K562 (cell line): ENCODE data around the gene FN3KRP. TPM values are rescaled to one million over a fixed set of nuclear protein-coding genes. Genes with fewer than 3 reads are reported as not detected.

Experiments used
- BCL6 ChIP-seq: fragments of 250-450 bp; sonication (Bioruptor Pico); IDR thresholded peaks from 2 replicates; pipeline ENCODE4 v1.4.0; 2020
- CCAR2 ChIP-seq: fragments of 200-400 bp; formaldehyde crosslinking; IDR thresholded peaks from 2 replicates; pipeline ENCODE4 v1.6.1; 2017; ENCODE audit warnings: mild to moderate bottlenecking, low read depth, low read length
- DDX20 ChIP-seq: fragments of 450-650 bp; IDR thresholded peaks from 2 replicates; pipeline ENCODE4 v1.6.1; 2016; ENCODE audit warnings: missing genetic modification characterization, low read depth, mild to moderate bottlenecking, missing compliant biosample characterization, moderate library complexity
- HNRNPK ChIP-seq: fragments of 200-400 bp; formaldehyde crosslinking; IDR thresholded peaks from one replicate; pipeline ENCODE4 v1.6.1; 2018; ENCODE audit warnings: mild to moderate bottlenecking, low read depth, low read length; ENCODE audit not compliant: poor library complexity, severe bottlenecking
- KLF16 ChIP-seq: IDR thresholded peaks from 2 replicates; pipeline ENCODE4 v1.6.1; 2016; ENCODE audit warnings: antibody characterized with exemption
- POLR2G ChIP-seq: fragments of 200-400 bp; formaldehyde crosslinking; IDR thresholded peaks from 2 replicates; pipeline ENCODE4 v1.6.1; 2017; ENCODE audit warnings: low read depth, mild to moderate bottlenecking, antibody characterized with exemption, low read length, moderate library complexity
- SAFB ChIP-seq: fragments of 200-400 bp; formaldehyde crosslinking; IDR thresholded peaks from 2 replicates; pipeline ENCODE4 v1.6.1; 2017; ENCODE audit warnings: low read depth, low read length, borderline replicate concordance
- SIN3A ChIP-seq, 2 experiments: fragments of 150-350 bp in 1 of 2; IDR thresholded peaks; 2 replicates each; pipeline ENCODE4 v1.6.1; 2011 to 2016; ENCODE audit warnings: borderline replicate concordance in 2 of 2, low read depth in 2 of 2, low read length in 2 of 2, mild to moderate bottlenecking in 2 of 2, moderate library complexity in 2 of 2; ENCODE audit not compliant: control insufficient read depth in 1 of 2
- TAL1 ChIP-seq: fragments of 450-650 bp; IDR thresholded peaks from 2 replicates; pipeline ENCODE4 v1.6.1; 2016; ENCODE audit warnings: mild to moderate bottlenecking
- TEAD1 ChIP-seq, 2 experiments: fragments of 450-650 bp in 1 of 2; sonication (generic) in 1 of 2; formaldehyde crosslinking; IDR thresholded peaks; 2 replicates each; pipeline versions ENCODE4 v1.4.0 to v1.8.0; 2020 to 2022; ENCODE audit warnings: mild to moderate bottlenecking in 2 of 2, missing genetic modification reagents in 1 of 2
- ZBTB7A ChIP-seq: IDR thresholded peaks from 2 replicates; pipeline ENCODE4 v1.6.1; 2011; ENCODE audit warnings: low read depth, mild to moderate bottlenecking, low read length, moderate library complexity, borderline replicate concordance; ENCODE audit not compliant: control insufficient read depth
- ZNF212 ChIP-seq: fragments of 450-650 bp; formaldehyde crosslinking; IDR thresholded peaks from 2 replicates; pipeline ENCODE4 v1.4.0; 2020; ENCODE audit warnings: mild to moderate bottlenecking
- polyA plus RNA-seq, 8 experiments: library from polyadenylated mRNA; depleted of rRNA in 4 of 8; stranded (reverse) in 5 of 8; unstranded in 3 of 8; fragments of >200 nt; fragmentation: Nextera tagmentation in 2 of 8; fragmentation: Illumina TruSeq in 1 of 8; extraction: Ambion mirVana in 2 of 8; extraction: Trizol in 1 of 8; gene quantifications; 2 replicates each; pipeline versions ENCODE4 v1.2.1 to v1.2.3, GENCODE V29; 2011 to 2014; ENCODE audit warnings: inconsistent platforms in 1 of 8, missing spikeins in 1 of 8
- total RNA-seq, 7 experiments: library from RNA; depleted of rRNA in 6 of 7; stranded (reverse); fragments of >200 nt in 6 of 7; fragmentation: Illumina TruSeq in 2 of 7; extraction: Trizol in 2 of 7; gene quantifications; 2 replicates each; pipeline versions ENCODE4 v1.2.1 to v1.2.3, GENCODE V29; 2011 to 2021; ENCODE audit warnings: low replicate concordance in 1 of 7
- TF ChIP-seq, protein P1 (sequence below): sonication (generic); IDR thresholded peaks from 2 replicates; pipeline ENCODE4 v1.6.1; 2016
- TF ChIP-seq, protein P2 (sequence below): sonication (generic); formaldehyde crosslinking; IDR thresholded peaks from 2 replicates; pipeline ENCODE4 v1.9.0; 2022; ENCODE audit warnings: mild to moderate bottlenecking, missing genetic modification reagents
- TF ChIP-seq, protein P3 (sequence below): fragments of 450-650 bp; IDR thresholded peaks from 2 replicates; pipeline ENCODE4 v1.6.1; 2017; ENCODE audit warnings: antibody characterized with exemption, mild to moderate bottlenecking
- TF ChIP-seq, protein P4 (sequence below), 2 experiments: IDR thresholded peaks; 2 replicates each; pipeline ENCODE4 v1.6.1; 2011; ENCODE audit warnings: borderline replicate concordance in 1 of 2, control low read depth in 1 of 2, low read depth in 1 of 2, low read length in 1 of 2, mild to moderate bottlenecking in 1 of 2, mixed read lengths in 1 of 2, moderate library complexity in 1 of 2; ENCODE audit not compliant: insufficient read depth in 1 of 2, insufficient read length in 1 of 2, poor library complexity in 1 of 2, severe bottlenecking in 1 of 2; ENCODE audit errors: extremely low read depth in 1 of 2
- TF ChIP-seq, protein P5 (sequence below): fragments of 200-800 bp; sonication (Bioruptor generic); IDR thresholded peaks from 2 replicates; pipeline ENCODE4 v1.6.1; 2017; ENCODE audit warnings: missing genetic modification characterization, missing compliant biosample characterization

FN3KRP gene
- total and polyA plus RNA-seq, 9 of the 15 experiments (the other 6 are each of a cell fraction or from before 2014, with no cell fraction given) = 2.0 to 32.1 (median 24.9) TPM

DNA sequence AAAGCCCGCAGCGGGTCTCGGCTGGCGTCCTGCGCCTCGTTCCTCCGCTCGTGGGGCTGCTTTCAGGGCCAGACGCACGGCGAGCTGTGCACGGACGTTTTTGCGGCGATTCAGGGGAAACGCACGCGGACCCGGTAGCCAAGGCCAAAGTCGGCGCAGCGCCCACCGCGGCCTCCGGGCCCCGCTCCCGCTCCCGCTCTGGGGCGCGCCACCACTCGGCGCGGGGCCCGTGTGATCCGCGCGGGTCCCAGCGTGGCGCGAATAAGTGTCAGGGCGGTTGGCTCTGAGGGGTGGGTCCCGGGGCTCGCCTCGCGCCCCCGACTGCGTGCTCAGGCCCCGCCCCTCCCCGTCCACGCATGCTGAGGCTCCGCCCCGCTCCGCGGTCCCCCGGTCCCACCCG, 34.7 kb downstream of the FN3KRP start (continued):
- TF ChIP-seq, protein P1, sequence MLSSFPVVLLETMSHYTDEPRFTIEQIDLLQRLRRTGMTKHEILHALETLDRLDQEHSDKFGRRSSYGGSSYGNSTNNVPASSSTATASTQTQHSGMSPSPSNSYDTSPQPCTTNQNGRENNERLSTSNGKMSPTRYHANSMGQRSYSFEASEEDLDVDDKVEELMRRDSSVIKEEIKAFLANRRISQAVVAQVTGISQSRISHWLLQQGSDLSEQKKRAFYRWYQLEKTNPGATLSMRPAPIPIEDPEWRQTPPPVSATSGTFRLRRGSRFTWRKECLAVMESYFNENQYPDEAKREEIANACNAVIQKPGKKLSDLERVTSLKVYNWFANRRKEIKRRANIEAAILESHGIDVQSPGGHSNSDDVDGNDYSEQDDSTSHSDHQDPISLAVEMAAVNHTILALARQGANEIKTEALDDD = no peak
- TF ChIP-seq ZBTB7A (peak; percentile 73; the same call in 1 of the 2 replicates), ZNF212 (no peak), KLF16 (no peak), TAL1 (no peak), HNRNPK (no peak), POLR2G (no peak), CCAR2 (no peak), BCL6 (no peak), TEAD1 (CRISPR knock-in tag; IDR thresholded peaks at IDR 0.05) (peak in 1 of 2 experiments; percentile 34; a peak in 1 of 4 replicates), SIN3A (IDR thresholded peaks at IDR 0.05; ENCODE audit: borderline replicate concordance in 2 of 2, control insufficient read depth in 1 of 2, low read depth in 2 of 2, low read length in 2 of 2) (0 out of 4 replicates have a peak, but pooled peaks of 1 of the 2 experiments have one; percentile 16), SAFB (peak; percentile 73), DDX20 (no peak)
- TF ChIP-seq, protein P2, sequence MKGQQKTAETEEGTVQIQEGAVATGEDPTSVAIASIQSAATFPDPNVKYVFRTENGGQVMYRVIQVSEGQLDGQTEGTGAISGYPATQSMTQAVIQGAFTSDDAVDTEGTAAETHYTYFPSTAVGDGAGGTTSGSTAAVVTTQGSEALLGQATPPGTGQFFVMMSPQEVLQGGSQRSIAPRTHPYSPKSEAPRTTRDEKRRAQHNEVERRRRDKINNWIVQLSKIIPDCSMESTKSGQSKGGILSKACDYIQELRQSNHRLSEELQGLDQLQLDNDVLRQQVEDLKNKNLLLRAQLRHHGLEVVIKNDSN (CRISPR knock-in tag) = no peak
- TF ChIP-seq, protein P3, sequence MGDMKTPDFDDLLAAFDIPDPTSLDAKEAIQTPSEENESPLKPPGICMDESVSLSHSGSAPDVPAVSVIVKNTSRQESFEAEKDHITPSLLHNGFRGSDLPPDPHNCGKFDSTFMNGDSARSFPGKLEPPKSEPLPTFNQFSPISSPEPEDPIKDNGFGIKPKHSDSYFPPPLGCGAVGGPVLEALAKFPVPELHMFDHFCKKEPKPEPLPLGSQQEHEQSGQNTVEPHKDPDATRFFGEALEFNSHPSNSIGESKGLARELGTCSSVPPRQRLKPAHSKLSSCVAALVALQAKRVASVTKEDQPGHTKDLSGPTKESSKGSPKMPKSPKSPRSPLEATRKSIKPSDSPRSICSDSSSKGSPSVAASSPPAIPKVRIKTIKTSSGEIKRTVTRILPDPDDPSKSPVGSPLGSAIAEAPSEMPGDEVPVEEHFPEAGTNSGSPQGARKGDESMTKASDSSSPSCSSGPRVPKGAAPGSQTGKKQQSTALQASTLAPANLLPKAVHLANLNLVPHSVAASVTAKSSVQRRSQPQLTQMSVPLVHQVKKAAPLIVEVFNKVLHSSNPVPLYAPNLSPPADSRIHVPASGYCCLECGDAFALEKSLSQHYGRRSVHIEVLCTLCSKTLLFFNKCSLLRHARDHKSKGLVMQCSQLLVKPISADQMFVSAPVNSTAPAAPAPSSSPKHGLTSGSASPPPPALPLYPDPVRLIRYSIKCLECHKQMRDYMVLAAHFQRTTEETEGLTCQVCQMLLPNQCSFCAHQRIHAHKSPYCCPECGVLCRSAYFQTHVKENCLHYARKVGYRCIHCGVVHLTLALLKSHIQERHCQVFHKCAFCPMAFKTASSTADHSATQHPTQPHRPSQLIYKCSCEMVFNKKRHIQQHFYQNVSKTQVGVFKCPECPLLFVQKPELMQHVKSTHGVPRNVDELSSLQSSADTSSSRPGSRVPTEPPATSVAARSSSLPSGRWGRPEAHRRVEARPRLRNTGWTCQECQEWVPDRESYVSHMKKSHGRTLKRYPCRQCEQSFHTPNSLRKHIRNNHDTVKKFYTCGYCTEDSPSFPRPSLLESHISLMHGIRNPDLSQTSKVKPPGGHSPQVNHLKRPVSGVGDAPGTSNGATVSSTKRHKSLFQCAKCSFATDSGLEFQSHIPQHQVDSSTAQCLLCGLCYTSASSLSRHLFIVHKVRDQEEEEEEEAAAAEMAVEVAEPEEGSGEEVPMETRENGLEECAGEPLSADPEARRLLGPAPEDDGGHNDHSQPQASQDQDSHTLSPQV = peak; percentile 23; the same call in 1 of the 2 replicates
- TF ChIP-seq, protein P4, sequence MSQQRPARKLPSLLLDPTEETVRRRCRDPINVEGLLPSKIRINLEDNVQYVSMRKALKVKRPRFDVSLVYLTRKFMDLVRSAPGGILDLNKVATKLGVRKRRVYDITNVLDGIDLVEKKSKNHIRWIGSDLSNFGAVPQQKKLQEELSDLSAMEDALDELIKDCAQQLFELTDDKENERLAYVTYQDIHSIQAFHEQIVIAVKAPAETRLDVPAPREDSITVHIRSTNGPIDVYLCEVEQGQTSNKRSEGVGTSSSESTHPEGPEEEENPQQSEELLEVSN (IDR thresholded peaks at IDR 0.05; ENCODE audit: borderline replicate concordance in 1 of 2, extremely low read depth in 1 of 2, insufficient read depth in 1 of 2, insufficient read length in 1 of 2, low read depth in 1 of 2, low read length in 1 of 2, poor library complexity in 1 of 2, severe bottlenecking in 1 of 2) = peak in 1 of 2 experiments; percentile 67
- TF ChIP-seq, protein P5, sequence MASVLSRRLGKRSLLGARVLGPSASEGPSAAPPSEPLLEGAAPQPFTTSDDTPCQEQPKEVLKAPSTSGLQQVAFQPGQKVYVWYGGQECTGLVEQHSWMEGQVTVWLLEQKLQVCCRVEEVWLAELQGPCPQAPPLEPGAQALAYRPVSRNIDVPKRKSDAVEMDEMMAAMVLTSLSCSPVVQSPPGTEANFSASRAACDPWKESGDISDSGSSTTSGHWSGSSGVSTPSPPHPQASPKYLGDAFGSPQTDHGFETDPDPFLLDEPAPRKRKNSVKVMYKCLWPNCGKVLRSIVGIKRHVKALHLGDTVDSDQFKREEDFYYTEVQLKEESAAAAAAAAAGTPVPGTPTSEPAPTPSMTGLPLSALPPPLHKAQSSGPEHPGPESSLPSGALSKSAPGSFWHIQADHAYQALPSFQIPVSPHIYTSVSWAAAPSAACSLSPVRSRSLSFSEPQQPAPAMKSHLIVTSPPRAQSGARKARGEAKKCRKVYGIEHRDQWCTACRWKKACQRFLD = no peak
